ENCODE results near the gene JAKMIP3.

- TF ChIP-seq CTCF (IDR thresholded peaks at IDR 0.05) (no peak), POLR2AphosphoS5 (IDR thresholded peaks at IDR 0.05) (no peak), POLR2A (IDR thresholded peaks at IDR 0.05) (no peak)
Observed at GRCh38 chr10:132104471-132105301, 38.9 kb downstream of the JAKMIP3 start.
